ENCODE measurements around the gene DNAH14.

The DNAH14 gene

DNA sequence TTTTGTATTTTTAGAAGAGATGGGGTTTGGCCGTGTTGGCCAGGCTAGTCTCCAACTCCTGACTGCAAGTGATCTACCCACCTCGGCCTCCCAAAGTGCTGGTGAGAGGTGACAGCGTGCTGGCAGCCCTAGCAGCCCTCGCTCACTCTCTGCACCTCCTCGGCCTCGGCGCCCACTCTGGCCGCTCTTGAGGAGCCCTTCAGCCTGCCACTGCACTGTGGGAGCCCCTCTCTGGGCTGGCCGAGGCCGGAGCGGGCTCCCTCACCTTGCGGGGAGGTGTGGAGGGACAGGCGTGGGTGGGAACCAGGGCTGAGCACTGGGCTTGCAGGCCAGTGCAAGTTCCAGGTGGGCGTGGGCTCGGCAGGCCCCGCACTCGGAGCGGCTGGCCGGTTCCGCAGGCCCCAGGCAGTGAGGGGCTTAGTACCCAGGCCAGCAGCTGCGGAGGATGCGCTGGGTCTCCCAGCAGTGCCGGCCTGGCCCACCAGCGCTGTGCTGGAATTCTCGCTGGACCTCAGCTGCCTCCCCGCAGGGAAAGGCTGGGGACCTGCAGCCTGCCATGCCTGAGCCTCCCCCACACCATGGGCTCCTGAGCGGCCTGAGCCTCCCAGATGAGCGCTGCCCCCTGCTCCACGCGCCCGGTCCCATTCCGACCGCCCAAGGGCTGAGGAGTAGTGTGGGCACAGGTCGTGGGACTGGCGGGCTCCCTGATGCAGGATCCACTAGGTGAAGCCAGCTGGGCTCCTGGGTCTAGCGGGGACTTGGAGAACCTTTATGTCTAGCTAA, 501.8 kb downstream of the DNAH14 start:
- TF ChIP-seq, protein P1, sequence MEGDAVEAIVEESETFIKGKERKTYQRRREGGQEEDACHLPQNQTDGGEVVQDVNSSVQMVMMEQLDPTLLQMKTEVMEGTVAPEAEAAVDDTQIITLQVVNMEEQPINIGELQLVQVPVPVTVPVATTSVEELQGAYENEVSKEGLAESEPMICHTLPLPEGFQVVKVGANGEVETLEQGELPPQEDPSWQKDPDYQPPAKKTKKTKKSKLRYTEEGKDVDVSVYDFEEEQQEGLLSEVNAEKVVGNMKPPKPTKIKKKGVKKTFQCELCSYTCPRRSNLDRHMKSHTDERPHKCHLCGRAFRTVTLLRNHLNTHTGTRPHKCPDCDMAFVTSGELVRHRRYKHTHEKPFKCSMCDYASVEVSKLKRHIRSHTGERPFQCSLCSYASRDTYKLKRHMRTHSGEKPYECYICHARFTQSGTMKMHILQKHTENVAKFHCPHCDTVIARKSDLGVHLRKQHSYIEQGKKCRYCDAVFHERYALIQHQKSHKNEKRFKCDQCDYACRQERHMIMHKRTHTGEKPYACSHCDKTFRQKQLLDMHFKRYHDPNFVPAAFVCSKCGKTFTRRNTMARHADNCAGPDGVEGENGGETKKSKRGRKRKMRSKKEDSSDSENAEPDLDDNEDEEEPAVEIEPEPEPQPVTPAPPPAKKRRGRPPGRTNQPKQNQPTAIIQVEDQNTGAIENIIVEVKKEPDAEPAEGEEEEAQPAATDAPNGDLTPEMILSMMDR (IDR thresholded peaks at IDR 0.05; ENCODE audit: control extremely low read depth, extremely low read depth, low read depth, missing control alignments) = no peak
- ChIA-PET POLR2A (no interaction called here), CTCF (interaction anchor here (1.3 to 6.2 kb wide), 4 partner anchors 10 to 24 kb away, joined by 4 to 30 read pairs (median 6); no protein-coding TSS in a partner anchor)
- DNase-seq (ENCODE audit: extremely low spot score) = no peak

DNA sequence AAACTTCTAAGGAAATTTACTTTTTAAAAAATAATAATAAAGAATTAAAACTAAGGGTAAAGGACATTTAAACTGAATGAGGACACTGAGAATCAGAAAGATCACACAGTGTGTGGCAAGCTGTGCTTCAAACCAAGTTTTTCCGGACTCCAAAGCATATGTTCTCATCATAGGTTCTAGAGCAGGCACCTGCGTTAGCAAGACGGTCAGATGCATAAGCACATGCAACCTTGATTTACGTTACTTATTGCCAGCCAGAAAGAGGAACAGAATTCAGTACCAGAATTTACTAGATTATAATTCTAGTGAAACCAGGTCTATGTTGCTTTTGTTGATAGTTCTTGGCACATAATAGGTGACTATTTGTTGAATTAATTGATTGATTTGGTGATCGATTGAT, 504.6 kb downstream of the DNAH14 start:
- ChIA-PET POLR2A (interaction anchor here (0.7 kb wide), 1 partner anchor 712 kb away, joined by 3 read pairs; no protein-coding TSS in a partner anchor), CTCF (interaction anchor here (1.9 to 6.2 kb wide), 2 partner anchors 7 to 10 kb away, joined by 9 to 30 read pairs; no protein-coding TSS in a partner anchor)
- TF ChIP-seq, protein P1 (IDR thresholded peaks at IDR 0.05; ENCODE audit: control extremely low read depth, extremely low read depth, low read depth, missing control alignments) = no peak
- DNase-seq (ENCODE audit: extremely low spot score) = no peak

DNA sequence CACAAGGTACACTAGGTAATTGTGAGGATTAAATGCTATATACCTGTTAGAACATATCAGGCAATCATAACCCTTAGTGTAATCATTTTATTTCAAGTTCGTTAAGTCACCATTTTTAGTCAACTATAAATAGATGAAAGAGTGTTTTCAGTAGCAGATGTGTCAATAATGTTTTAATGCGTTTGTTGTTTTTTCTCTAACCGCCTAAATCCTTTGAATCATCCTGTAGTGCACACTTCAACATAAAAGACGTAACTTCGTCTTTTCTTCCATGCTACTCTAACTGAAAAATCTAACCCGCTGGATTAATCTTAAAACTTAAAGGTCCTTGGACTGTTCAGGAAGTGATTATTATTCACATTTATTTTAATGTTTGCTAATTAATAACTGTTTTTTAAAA, 505.6 kb downstream of the DNAH14 start:
- no peak for DNase-seq (ENCODE audit: extremely low spot score)
- ChIA-PET CTCF (no interaction called here), POLR2A (interaction anchor here (0.7 kb wide), 1 partner anchor 711 kb away, joined by 3 read pairs; no protein-coding TSS in a partner anchor)
- TF ChIP-seq, protein P1 (IDR thresholded peaks at IDR 0.05; ENCODE audit: control extremely low read depth, extremely low read depth, low read depth, missing control alignments) = no peak

DNA sequence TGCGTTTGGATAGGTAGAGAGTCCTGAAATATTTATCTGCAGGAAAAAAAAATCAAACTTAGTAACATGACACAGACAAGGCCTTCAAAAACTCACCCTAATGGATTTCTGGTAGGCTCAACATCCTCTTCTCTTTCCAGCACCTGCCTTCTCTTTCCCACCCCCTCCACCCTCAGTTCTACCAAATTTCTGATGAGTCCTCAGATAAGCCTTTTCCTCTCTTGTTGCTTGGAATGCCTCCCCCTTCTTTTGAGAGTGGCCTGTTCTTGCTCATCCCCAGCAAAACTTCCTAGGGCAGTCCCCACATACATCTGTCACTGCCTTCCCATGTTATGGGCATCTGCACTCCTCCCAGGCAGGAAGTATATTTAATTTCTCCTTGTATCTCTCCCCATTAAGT, 506.0 kb downstream of the DNAH14 start:
- no peak for DNase-seq (ENCODE audit: extremely low spot score)
- TF ChIP-seq, protein P1 (IDR thresholded peaks at IDR 0.05; ENCODE audit: control extremely low read depth, extremely low read depth, low read depth, missing control alignments) = no peak
- ChIA-PET CTCF (no interaction called here), POLR2A (no interaction called here)

DNA sequence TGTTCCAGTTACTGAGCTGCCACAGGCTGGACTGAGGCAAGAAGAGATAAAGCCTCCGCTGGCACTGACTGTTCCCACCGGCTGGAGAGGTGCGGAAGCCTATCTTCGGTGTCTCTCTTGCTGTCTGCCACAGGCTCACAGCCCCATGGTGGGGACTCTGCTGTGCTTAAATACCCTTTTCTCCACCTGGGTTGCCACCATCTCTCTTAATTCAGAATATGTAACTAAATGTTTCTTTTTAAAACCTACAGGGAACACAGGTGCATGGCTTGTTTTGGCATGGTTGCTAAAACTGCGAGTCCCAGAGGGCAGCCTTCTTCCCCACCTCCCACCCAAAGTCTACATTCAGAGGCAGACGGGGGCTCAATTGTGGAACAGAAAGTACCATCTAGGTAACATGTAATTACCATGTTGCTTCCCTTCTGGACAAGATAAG, 506.5 kb downstream of the DNAH14 start:
- ChIA-PET CTCF (interaction anchor here (1.0 kb wide), 1 partner anchor 9 kb away, joined by 3 read pairs; no protein-coding TSS in a partner anchor), POLR2A (no interaction called here)

DNA sequence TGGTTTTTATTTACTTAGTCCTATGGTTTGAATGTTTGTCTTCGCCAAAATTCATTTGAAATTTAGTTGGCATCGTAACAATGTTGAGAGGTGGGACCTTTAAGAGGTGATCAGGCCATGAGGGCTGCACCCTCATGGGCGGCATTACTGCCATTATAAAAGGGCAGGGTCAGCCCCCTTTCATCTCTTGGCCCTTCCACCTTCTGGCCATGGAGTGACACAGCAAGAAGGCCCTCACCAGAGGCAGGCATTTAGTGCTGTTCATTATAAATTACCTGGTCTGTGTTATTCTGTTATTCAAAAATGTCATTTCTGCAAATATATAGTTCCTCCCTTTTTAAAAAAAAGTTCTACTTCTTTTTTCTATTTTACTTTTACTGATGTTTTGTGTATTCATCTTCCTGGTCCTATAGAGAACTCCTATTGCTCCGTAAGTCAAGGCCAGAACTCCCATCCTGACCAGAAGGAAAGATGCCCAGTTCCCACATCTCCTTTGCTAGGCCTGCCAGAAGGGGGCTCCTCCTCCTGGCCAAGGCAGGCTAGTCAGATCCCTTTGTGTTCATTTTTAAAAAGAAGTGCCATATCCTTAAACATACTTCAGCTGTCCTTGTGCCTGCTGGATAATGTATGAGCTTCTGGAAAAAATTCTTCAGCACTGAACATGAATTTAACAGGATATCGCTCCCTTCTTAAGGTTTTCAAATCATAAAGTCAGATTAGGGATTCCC, 508.4 kb downstream of the DNAH14 start:
- CTCF ChIA-PET = no interaction called here
- no peak for DNase-seq (ENCODE audit: extremely low spot score)

More for the DNA sequence above, 506.5 kb downstream of the DNAH14 start:
- no peak for DNase-seq (ENCODE audit: extremely low spot score)
- TF ChIP-seq, protein P1 (IDR thresholded peaks at IDR 0.05; ENCODE audit: control extremely low read depth, extremely low read depth, low read depth, missing control alignments) = no peak

More for the DNA sequence above, 508.4 kb downstream of the DNAH14 start:
- POLR2A ChIA-PET = no interaction called here
- TF ChIP-seq, protein P1 (IDR thresholded peaks at IDR 0.05; ENCODE audit: control extremely low read depth, extremely low read depth, low read depth, missing control alignments) = peak; percentile 25

All from GM10248 (cell line).